Ovary (tissue), 9 donors: ENCODE data around the gene C22orf31. TPM values are rescaled to one million over a fixed set of nuclear protein-coding genes. Genes with fewer than 3 reads are reported as not detected.

Experiments used
- DNase-seq, 5 donors: peaks; one replicate each; pipeline ENCODE4 v3.0.0-alpha.2; 2019 to 2020
- H3K27ac ChIP-seq, 2 donors: fragments of 200-600 bp; one replicate each; pipeline versions ENCODE4 v1.5.1 to v1.8.0; 2019 to 2022
- H3K27me3 ChIP-seq: fragments of 200-600 bp; one replicate; pipeline ENCODE4 v1.8.0; 2022
- H3K36me3 ChIP-seq: fragments of 200-600 bp; sonication (generic); one replicate; pipeline ENCODE4 v1.5.1; 2019
- H3K4me1 ChIP-seq: one replicate; pipeline ENCODE4 v1.8.1; 2013; ENCODE audit warnings: mild to moderate bottlenecking, moderate library complexity; ENCODE audit not compliant: insufficient read depth
- H3K4me3 ChIP-seq: fragments of 200-600 bp; sonication (generic); one replicate; pipeline ENCODE4 v1.5.1; 2017
- H3K9me3 ChIP-seq, 2 donors: fragments of 200-600 bp in 1 of 2; sonication (generic) in 1 of 2; one replicate each; pipeline versions ENCODE4 v1.5.1 to v1.8.1; 2013 to 2019; ENCODE audit warnings: mild to moderate bottlenecking in 1 of 2, moderate library complexity in 1 of 2
- CTCF ChIP-seq, 3 donors: fragments of 450-650 bp in 2 of 3; fragments of 200-600 bp in 1 of 3; IDR thresholded peaks; one replicate each; pipeline versions ENCODE4 v1.5.1 to v1.8.0; 2016 to 2022; ENCODE audit warnings: antibody characterized with exemption in 3 of 3, mild to moderate bottlenecking in 1 of 3
- EP300 ChIP-seq: sonication (generic); formaldehyde crosslinking; IDR thresholded peaks from one replicate; pipeline ENCODE4 v1.6.1; 2017; ENCODE audit warnings: antibody characterized with exemption
- POLR2A ChIP-seq: fragments of 450-650 bp; IDR thresholded peaks from one replicate; pipeline ENCODE4 v1.6.1; 2017; ENCODE audit warnings: antibody characterized with exemption, mild to moderate bottlenecking, moderate library complexity
- WGBS, 3 donors: extraction: QIAGEN DNeasy Blood & Tissue Kit in 1 of 3; methylation state at CpG; one replicate each; pipeline versions ENCODE4 v1.1.5 to v1.1.7; 2013 to 2017; 5-methylcytosine and 5-hydroxymethylcytosine counted together
- intact Hi-C, 4 donors: fragments of 100-400 bp; cut with DNase I; formaldehyde crosslinking; loops; one replicate each; pipeline versions ENCODE4 v1.11.0 to v1.15.1; 2022 to 2023
- polyA plus RNA-seq, 2 donors: library from polyadenylated mRNA; stranded (reverse); fragments of 200-250 nt in 1 of 2; fragments of 350-450 nt in 1 of 2; fragmentation: Illumina TruSeq in 1 of 2; extraction: RNeasy Lipid Tissue Mini Kit (QIAGEN cat#74804) in 1 of 2; gene quantifications; one replicate each; pipeline ENCODE4 v1.2.3, GENCODE V29; 2013 to 2014
- total RNA-seq, 7 donors: library from RNA; depleted of rRNA in 2 of 7; stranded (reverse); fragments of >200 nt in 2 of 7; fragmentation: NEBNext Ultra II Directional in 3 of 7; extraction: Animal tissue kit (Norgen Biotek cat#: 25700) in 3 of 7; gene quantifications; one replicate each; pipeline versions ENCODE4 v1.1.0 to v1.2.4, GENCODE V29; 2016 to 2023
- donor health status: DM: no; HTN: no; CAD: no; lungs with moderate emphysema.
- donor health status: DM: no; HTN: no; CAD: no.
- donor health status: Bipolar disorder and iron deficiency.
- donor health status: DM: yes; HTN: yes; CAD: no.
- donor health status: DM: no; HTN: no; CAD: no.
- donor health status: DM: yes; HTN: yes; CAD: no.

C22orf31 gene
- total and polyA plus RNA-seq, 9 donors, result 0.20 to 0.92 (median 0.35) TPM; not detected in 2

DNA sequence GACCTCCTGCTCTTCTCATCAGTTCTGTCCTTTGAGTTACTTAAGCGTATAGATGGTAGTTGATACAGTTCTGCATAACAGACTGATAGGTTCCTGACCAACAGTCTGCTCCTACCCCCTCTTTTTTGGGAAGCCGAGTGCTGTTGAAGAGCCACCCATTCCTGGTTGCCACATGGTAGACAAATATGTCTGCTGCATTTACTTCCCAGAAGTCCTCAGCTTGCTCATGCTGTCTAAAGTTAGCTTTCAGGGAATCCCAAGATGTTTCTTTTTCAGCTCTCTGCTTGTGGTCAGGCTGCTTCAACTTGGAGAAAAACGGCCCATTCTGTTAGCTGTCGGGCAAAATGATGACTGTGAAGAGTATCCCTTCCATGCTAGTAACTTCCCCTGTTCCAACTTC lies 48.7 kb downstream of the C22orf31 start:
- intact Hi-C loops, result no loop called here
- WGBS, 3 donors, result 87 to 94% (median 92%) methylated on average over 4 of the region's 4 CpGs
- no peaks in the 10 kb centered on the region for H3K9me3 ChIP-seq
- H3K4me1 ChIP-seq, result no peaks in the 10 kb centered on the region
- no peak overlapping the region for H3K27ac ChIP-seq
- no peak for DNase-seq
- no peaks in the 10 kb centered on the region for H3K27me3 ChIP-seq
- no peak overlapping the region for H3K4me3 ChIP-seq
- no peaks in the 10 kb centered on the region for H3K36me3 ChIP-seq
- TF ChIP-seq EP300 (no peak), CTCF (IDR thresholded peaks at IDR 0.05) (no peak), POLR2A (no peak)

GRCh38 chr22:29012101-29012433 lies 49.6 kb downstream of the C22orf31 start:
- no peaks in the 10 kb centered on the region for H3K9me3 ChIP-seq
- no peaks in the 10 kb centered on the region for H3K27me3 ChIP-seq
- DNase-seq, result no peak
- WGBS, 3 donors, result 73 to 83% (median 82%) methylated on average over 4 of the region's 4 CpGs
- H3K36me3 ChIP-seq, result no peaks in the 10 kb centered on the region
- TF ChIP-seq POLR2A (no peak), EP300 (no peak), CTCF (IDR thresholded peaks at IDR 0.05) (no peak)
- H3K4me3 ChIP-seq, result no peak overlapping the region
- intact Hi-C loops, result no loop called here
- no peaks in the 10 kb centered on the region for H3K4me1 ChIP-seq
- H3K27ac ChIP-seq, result no peak overlapping the region

DNA sequence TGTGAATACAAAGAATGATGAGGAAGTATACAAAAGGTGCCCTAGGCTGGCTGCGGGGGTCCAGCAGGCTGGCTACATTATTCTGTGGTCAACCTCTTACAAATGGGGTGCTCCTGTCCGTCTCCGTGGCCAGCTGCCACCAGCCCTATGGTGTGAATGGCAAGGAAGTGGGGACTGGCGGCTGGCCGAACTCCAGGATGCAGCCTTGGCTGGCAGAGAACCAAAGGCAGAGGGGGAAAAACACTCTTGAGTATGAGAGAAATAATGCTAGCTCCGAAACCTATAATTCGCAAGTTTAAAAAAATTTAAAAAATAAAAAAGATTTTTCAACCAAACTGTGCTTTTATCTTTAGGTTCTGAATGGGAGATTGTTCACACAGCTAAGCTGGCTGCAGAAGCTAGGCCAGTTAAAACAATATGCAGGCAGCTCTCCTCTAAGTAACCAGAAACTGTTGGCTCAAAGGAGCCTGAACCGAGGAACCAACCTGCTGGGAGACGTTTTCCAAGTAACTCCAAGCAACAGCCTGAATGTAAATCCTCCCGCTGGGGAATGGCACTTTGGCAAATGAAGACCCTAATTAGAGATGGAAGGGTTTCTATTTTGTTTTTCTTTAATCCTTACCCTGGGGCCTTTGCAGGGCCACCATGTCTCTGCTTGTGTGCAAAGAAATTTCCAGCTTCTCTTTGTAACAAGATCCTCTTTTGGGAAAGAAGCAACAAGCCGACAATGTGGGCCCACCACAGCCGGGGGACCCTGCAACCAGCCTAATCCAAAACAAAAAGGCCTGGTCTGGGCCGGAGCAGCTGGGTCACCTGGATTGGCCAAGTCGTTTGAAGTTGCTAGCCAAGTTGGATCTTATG lies 50.2 kb downstream of the C22orf31 start:
- Histone ChIP-seq H3K9me3 (no peaks in the 10 kb centered on the region), H3K27me3 (no peaks in the 10 kb centered on the region), H3K27ac (no peak overlapping the region), H3K4me1 (no peaks in the 10 kb centered on the region), H3K36me3 (no peaks in the 10 kb centered on the region), H3K4me3 (no peak overlapping the region)
- WGBS, 3 donors, result 70 to 74% (median 73%) methylated on average over 14 of the region's 14 CpGs
- DNase-seq, result no peak
- TF ChIP-seq POLR2A (no peak), EP300 (no peak), CTCF (IDR thresholded peaks at IDR 0.05) (no peak)
- intact Hi-C loops, result no loop called here

GRCh38 chr22:29009148-29009547 lies 52.5 kb downstream of the C22orf31 start:
- Histone ChIP-seq H3K27ac (no peak overlapping the region), H3K27me3 (no peaks in the 10 kb centered on the region), H3K36me3 (no peaks in the 10 kb centered on the region), H3K9me3 (no peaks in the 10 kb centered on the region), H3K4me3 (no peak overlapping the region), H3K4me1 (peaks cover 4% of the 10 kb centered on the region)
- WGBS, 3 donors, result 19 to 41% (median 40%) methylated on average over 5 of the region's 5 CpGs
- TF ChIP-seq CTCF (IDR thresholded peaks at IDR 0.05) (no peak), EP300 (no peak), POLR2A (no peak)
- intact Hi-C loops, result no loop called here
- DNase-seq, result no peak

Other genes with a start within 250 kb of the C22orf31 start
- gene ZNRF3, start 178.3 kb downstream of the C22orf31 start, total RNA-seq, result 10 to 100 TPM; 11.1 to 24.3 (median 14.1) TPM
- gene ZNRF3, start 178.3 kb downstream of the C22orf31 start, polyA plus RNA-seq, result 1 to 10 TPM; 7.4 TPM
- gene KREMEN1, start 11.2 kb upstream of the C22orf31 start, total RNA-seq, result 10 to 100 TPM; 20.5 to 49.5 (median 40.1) TPM
- gene KREMEN1, start 11.2 kb upstream of the C22orf31 start, polyA plus RNA-seq, result 10 to 100 TPM; 15.4 to 32.6 TPM
- 10 to 100 TPM in 1 of 7 donors, 1 to 10 TPM in 6; 6.7 to 10.8 (median 8.6) TPM for gene EMID1, start 144.1 kb upstream of the C22orf31 start, total RNA-seq
- 10 to 100 TPM in 1 of 2 donors, 1 to 10 TPM in 1; 2.6 to 11.2 TPM for gene EMID1, start 144.1 kb upstream of the C22orf31 start, polyA plus RNA-seq
- gene RHBDD3, start 206.2 kb upstream of the C22orf31 start, total RNA-seq, result 10 to 100 TPM; 16.9 to 26.8 (median 19.4) TPM
- gene RHBDD3, start 206.2 kb upstream of the C22orf31 start, polyA plus RNA-seq, result 10 to 100 TPM in 1 of 2 donors, 1 to 10 TPM in 1; 4.2 to 22.5 TPM
- gene EWSR1, start 206.4 kb upstream of the C22orf31 start, total RNA-seq, result 100 to 1,000 TPM; 127 to 191 (median 170) TPM
- gene EWSR1, start 206.4 kb upstream of the C22orf31 start, polyA plus RNA-seq, result 100 to 1,000 TPM; 136 to 175 TPM
- gene GAS2L1, start 244.8 kb upstream of the C22orf31 start, total RNA-seq, result 10 to 100 TPM in 4 of 7 donors, 1 to 10 TPM in 3; 6.2 to 21.0 (median 12.5) TPM
- 1 to 10 TPM; 2.1 to 9.8 TPM for gene GAS2L1, start 244.8 kb upstream of the C22orf31 start, polyA plus RNA-seq